Neutrophil (primary cell): ENCODE results near the gene DMD.

Source experiments
- H3K27ac ChIP-seq: fragments of 200-600 bp; sonication (generic); 2 replicates; pipeline ENCODE4 v1.5.1; 2016; ENCODE audit warnings: mild to moderate bottlenecking, moderate library complexity
- H3K27me3 ChIP-seq: fragments of 200-600 bp; sonication (generic); 2 replicates; pipeline ENCODE4 v1.6.0; 2016; ENCODE audit warnings: mild to moderate bottlenecking
- H3K36me3 ChIP-seq: fragments of 200-600 bp; sonication (generic); 2 replicates; pipeline ENCODE4 v1.5.1; 2017
- H3K4me1 ChIP-seq, 2 experiments: fragments of 200-600 bp in 1 of 2; sonication (generic) in 1 of 2; 1 replicate in 1 of 2; 2 replicates in 1 of 2; pipeline versions ENCODE4 v1.5.1 to v1.6.1; 2013 to 2016; ENCODE audit warnings: low read depth in 1 of 2, low read length in 1 of 2, mild to moderate bottlenecking in 1 of 2, moderate library complexity in 1 of 2; ENCODE audit not compliant: control insufficient read depth in 1 of 2, insufficient read depth in 1 of 2
- H3K4me3 ChIP-seq, 2 experiments: fragments of 200-600 bp in 1 of 2; sonication (generic) in 1 of 2; 1 replicate in 1 of 2; 2 replicates in 1 of 2; pipeline ENCODE4 v1.5.1; 2013 to 2016; ENCODE audit warnings: low read depth in 1 of 2, low read length in 1 of 2, mild to moderate bottlenecking in 1 of 2, moderate library complexity in 1 of 2
- H3K9me3 ChIP-seq: fragments of 200-600 bp; sonication (generic); 2 replicates; pipeline ENCODE4 v1.5.1; 2016
- TF ChIP-seq, protein P1 (sequence below): fragments of 200-600 bp; sonication (generic); IDR thresholded peaks from 2 replicates; pipeline ENCODE4 v1.5.1; 2016; ENCODE audit warnings: antibody characterized with exemption

The DMD gene

DNA sequence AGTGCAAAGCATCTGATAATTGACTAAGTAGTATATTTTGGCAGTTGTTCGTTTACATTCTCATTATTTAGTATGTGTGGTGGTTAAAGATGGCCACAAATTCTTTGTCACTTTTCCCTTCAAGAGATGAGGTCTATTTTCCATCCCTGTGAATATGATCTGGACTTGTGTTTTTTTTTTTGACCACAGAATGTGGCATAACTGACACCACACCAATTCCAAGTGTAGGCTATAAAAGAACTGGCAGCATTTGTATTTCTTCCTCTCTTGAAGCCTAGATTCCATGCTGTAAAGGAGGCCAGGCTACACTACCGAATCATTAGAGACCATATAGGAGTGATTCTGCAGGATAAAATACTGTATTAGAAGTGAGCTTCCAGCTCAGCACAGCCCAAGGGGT lies 596.6 kb downstream of the DMD start:
- TF ChIP-seq, protein P1, sequence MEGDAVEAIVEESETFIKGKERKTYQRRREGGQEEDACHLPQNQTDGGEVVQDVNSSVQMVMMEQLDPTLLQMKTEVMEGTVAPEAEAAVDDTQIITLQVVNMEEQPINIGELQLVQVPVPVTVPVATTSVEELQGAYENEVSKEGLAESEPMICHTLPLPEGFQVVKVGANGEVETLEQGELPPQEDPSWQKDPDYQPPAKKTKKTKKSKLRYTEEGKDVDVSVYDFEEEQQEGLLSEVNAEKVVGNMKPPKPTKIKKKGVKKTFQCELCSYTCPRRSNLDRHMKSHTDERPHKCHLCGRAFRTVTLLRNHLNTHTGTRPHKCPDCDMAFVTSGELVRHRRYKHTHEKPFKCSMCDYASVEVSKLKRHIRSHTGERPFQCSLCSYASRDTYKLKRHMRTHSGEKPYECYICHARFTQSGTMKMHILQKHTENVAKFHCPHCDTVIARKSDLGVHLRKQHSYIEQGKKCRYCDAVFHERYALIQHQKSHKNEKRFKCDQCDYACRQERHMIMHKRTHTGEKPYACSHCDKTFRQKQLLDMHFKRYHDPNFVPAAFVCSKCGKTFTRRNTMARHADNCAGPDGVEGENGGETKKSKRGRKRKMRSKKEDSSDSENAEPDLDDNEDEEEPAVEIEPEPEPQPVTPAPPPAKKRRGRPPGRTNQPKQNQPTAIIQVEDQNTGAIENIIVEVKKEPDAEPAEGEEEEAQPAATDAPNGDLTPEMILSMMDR, result no peak
- H3K4me3 ChIP-seq, result no peak overlapping the region
- H3K27me3 ChIP-seq, result no peaks in the 10 kb centered on the region
- H3K27ac ChIP-seq, result no peak overlapping the region
- H3K9me3 ChIP-seq, result no peaks in the 10 kb centered on the region
- H3K36me3 ChIP-seq, result no peaks in the 10 kb centered on the region
- no peaks in the 10 kb centered on the region for H3K4me1 ChIP-seq

DNA sequence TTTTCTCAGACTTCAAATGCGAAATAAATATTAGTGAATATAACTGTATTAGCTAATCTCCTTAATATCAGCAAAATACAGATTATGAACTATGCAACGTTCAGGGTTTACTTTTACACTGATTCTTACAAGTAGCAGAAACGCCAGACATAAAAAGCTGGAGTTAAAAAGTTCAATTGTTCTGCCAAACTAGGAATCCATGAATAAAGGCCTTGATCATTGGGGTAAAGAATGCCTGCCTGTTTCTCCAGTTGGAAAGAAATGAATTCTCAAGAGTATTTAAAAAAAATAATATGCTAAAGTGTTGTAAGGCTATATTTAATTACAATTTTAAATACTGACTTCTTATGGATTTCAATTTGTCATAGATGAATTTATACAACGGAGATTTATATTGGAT lies 612.2 kb downstream of the DMD start:
- H3K27ac ChIP-seq, result no peak overlapping the region
- TF ChIP-seq, protein P1, result no peak
- no peaks in the 10 kb centered on the region for H3K9me3 ChIP-seq
- H3K4me3 ChIP-seq, result no peak overlapping the region
- H3K27me3 ChIP-seq, result no peaks in the 10 kb centered on the region
- H3K4me1 ChIP-seq, result no peaks in the 10 kb centered on the region
- no peaks in the 10 kb centered on the region for H3K36me3 ChIP-seq

DNA sequence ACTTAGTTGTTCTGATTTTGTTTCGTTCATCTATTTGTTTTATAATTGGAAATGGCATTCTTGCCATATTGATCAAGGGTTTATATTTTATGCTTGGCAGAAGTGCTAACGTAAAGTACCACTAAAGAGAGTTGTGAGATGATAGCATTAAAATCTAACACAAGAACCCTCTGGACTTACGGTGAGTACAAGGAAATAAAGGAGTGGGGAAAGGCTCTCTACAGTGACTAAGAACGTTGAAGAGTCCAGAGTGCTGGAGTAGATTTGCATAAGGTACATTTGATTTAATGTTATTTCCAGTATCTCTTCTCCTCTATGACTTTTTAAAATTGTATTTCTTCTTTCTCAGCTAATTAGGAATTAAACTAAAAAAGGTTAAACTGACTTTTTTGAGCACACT lies 612.6 kb downstream of the DMD start:
- H3K4me1 ChIP-seq, result no peaks in the 10 kb centered on the region
- H3K27ac ChIP-seq, result no peak overlapping the region
- no peaks in the 10 kb centered on the region for H3K36me3 ChIP-seq
- no peaks in the 10 kb centered on the region for H3K27me3 ChIP-seq
- TF ChIP-seq, protein P1, result no peak
- no peaks in the 10 kb centered on the region for H3K9me3 ChIP-seq
- no peak overlapping the region for H3K4me3 ChIP-seq

DNA sequence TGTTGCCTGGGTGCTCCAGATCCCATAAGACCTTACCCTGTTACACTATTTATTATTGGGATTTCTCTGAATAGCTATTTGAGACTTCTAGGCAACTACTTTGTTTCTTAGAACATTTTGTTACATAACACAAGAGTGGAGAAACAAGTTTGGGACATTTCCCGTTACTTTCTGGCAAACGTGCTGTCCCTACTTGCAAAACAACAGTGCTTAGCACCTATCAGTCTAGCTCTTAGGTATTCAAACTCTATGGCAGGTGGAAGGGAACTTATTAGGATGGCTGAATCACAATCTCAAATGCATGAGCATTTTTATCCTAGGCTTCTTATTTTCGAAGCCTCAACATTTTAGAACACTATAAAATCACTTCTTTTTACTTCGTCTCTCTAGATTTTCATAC lies 613.6 kb downstream of the DMD start:
- H3K4me3 ChIP-seq, result no peak overlapping the region
- no peaks in the 10 kb centered on the region for H3K4me1 ChIP-seq
- no peaks in the 10 kb centered on the region for H3K36me3 ChIP-seq
- H3K27me3 ChIP-seq, result no peaks in the 10 kb centered on the region
- H3K27ac ChIP-seq, result no peak overlapping the region
- TF ChIP-seq, protein P1, result no peak
- H3K9me3 ChIP-seq, result no peaks in the 10 kb centered on the region

DNA sequence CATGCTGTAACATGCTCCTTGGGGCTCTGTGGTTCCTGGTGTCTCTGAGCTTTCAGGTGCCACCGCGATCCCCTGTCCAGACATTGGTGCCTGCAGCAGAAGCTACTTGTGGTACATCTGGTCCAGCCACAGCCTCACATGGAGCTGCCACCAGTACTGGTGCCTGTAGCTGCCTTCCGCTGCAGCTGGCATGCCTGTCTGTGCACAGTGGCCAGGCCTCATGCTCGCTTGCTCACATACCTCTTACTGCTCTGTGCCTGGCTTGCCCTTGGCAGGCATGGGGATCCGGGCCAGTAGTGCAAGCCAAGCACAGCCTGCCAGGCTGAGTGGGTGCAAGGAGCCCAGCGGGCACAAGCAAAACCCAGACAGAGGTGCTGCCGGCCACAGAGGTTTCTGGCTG lies 618.6 kb downstream of the DMD start:
- H3K9me3 ChIP-seq, result no peaks in the 10 kb centered on the region
- H3K27ac ChIP-seq, result no peak overlapping the region
- no peak overlapping the region for H3K4me3 ChIP-seq
- TF ChIP-seq, protein P1, result no peak
- no peaks in the 10 kb centered on the region for H3K4me1 ChIP-seq
- H3K36me3 ChIP-seq, result no peaks in the 10 kb centered on the region
- no peaks in the 10 kb centered on the region for H3K27me3 ChIP-seq

DNA sequence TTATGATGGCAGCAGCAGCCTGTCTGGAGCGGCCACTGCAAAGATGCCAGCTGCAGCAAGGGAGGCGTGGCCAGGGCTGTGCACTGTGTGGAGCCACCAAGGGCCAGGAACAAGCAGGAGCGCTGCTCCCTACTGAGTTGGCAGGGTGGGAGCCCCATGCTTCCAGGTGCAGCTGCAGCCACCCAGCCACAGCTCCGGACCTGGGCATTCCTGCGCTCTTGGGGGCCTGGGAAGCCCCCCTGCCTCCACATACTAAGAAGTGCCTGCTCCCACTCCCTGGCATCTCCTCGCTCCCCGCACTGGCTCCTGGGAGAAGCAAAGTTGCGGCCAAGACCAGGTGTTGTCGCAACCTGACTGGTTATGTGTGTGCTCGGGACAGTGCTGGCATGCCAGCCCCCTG lies 619.8 kb downstream of the DMD start:
- H3K27ac ChIP-seq, result no peak overlapping the region
- no peaks in the 10 kb centered on the region for H3K27me3 ChIP-seq
- H3K4me1 ChIP-seq, result no peaks in the 10 kb centered on the region
- TF ChIP-seq, protein P1, result no peak
- no peak overlapping the region for H3K4me3 ChIP-seq
- H3K9me3 ChIP-seq, result no peaks in the 10 kb centered on the region
- H3K36me3 ChIP-seq, result no peaks in the 10 kb centered on the region
